Activated naive CD4-positive, alpha-beta T cell treated with anti-CD3 and anti-CD28 coated beads, Interleukin-2, amount 10 ng/mL, durations not matched to agents 5 hours and 36 hours (primary cell): Measurements from ENCODE around the gene RBP2. TPM values are rescaled to one million over a fixed set of nuclear protein-coding genes. Genes with fewer than 3 reads are reported as not detected.

Experiments
- total RNA-seq, 2 experiments: library from RNA; stranded (reverse); gene quantifications; one replicate each; pipeline ENCODE4 v1.2.3, GENCODE V29; 2021

Gene RBP2
- not detected for total RNA-seq

DNA sequence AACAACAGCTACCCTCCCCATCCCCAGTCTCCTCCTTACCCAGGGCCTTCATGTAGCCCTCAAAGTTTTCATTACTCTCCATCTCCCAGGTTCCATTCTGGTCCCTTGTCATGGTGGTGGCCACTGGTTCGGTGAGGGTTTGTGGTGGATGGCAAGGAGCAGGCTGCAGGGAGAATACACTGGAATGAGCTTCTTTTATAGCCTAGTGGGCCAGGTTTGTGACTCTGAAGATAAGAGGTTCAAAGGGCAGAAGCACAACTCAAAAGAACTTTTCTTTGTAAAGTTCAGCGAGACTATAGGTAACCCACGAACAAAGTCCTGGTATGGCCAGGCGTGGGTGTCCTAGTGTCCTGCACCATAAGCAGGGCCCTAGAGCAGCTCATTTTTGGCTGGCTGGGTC is at the start of gene RBP2:
Gene RBP2 (minus strand): TSS at position 169 of the 400 bp plus-strand sequence. CDS start 57 bp downstream, at position 112.

Other genes with a start within 250 kb of the RBP2 start
- 10 to 100 TPM; 34.8 to 37.3 TPM for gene MRPS22, start 132.5 kb downstream of the RBP2 start, total RNA-seq
- gene COPB2, start 86.9 kb downstream of the RBP2 start, total RNA-seq, result 10 to 100 TPM; 86.7 to 89.9 TPM
- not detected for gene RBP1, start 63.2 kb upstream of the RBP2 start, total RNA-seq
- under 1 TPM; 0.43 to 0.73 TPM for gene NMNAT3, start 201.5 kb upstream of the RBP2 start, total RNA-seq